Stimulated activated CD8-positive, alpha-beta memory T cell treated with anti-CD3 and anti-CD28 coated beads, Interleukin-7, amount 100 ng/mL, for 1 hour (primary cell): ENCODE data around the gene GTPBP2.
"Not testable (repeated sequence)": the region's sequence is repeated elsewhere in the genome, so short reads cannot be mapped to it uniquely, and the experiment has no call there.

Experiments
- DNase-seq, 2 donors: peaks; one replicate each; pipeline ENCODE4 v3.0.0-alpha.2; 2020; ENCODE audit warnings: low read depth in 2 of 2

GTPBP2 gene

GRCh38 chr6:43662948-43663347 is 33.9 kb upstream of the GTPBP2 start:
- DNase-seq = not testable (repeated sequence)

DNA sequence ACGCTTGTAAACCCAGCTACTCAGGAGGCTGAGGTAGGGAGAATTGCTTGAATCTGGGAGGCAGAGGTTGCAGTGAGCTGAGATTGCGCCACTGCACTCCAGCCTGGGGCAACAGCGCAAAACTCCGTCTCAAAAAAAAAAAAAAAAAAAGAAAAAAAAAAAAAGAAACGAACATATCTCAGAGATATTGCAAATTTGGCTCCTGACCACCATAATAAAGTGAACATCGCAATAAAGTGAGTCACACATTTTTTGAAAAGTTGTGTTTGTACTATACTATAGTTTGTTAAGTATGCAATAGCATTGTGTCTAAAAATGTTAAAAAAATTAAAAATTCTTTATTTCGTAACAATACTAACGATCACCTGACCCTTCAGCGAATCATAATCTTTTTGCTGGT is 29.1 kb upstream of the GTPBP2 start:
- DNase-seq = no peak

DNA sequence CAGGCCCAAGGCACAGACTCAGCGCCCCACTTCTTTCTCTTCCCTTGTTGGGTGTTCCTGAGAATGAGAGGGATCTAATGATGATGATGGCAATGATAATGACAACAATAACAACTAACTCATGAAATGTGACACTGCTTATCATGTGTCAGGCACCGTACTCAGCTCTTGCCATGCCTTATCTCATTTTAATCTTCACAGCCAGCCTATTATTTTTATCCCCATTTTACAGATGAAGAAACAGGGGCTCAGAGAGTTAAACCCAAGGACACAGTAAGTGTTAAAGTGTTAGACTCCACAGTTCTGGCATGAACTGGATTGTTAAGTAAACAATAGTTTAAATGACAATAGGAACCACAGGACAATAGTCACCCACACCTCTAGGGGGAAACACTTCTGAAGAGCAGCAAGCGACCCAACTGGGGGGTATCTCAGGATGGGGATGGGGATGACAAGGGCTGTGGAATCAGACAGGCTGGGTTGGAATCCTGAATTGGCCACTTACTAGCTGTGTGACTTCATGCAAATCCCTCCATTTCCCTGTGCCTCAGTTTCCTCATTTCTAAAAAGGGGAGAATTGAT is 28.2 kb upstream of the GTPBP2 start:
- no peak for DNase-seq

DNA sequence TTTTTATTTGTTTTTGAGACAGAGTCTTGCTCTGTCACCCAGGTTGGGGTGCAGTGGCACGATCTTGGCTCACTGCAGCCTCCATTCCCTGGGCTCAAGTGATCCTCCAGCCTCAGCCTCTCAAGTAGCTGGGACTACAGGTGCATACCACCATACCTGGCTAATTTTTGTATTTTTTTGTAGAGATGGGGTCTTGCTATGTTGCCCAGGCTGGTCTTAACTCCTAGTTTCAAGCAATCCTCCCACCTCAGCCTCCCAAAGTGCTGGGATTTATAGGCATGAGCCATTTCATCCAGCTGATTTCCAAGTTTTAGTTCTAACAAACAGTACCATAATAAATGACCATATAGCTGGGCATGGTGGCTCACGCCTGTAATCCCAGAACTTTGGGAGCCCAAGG is 23.8 kb upstream of the GTPBP2 start:
- not testable (repeated sequence) for DNase-seq

DNA sequence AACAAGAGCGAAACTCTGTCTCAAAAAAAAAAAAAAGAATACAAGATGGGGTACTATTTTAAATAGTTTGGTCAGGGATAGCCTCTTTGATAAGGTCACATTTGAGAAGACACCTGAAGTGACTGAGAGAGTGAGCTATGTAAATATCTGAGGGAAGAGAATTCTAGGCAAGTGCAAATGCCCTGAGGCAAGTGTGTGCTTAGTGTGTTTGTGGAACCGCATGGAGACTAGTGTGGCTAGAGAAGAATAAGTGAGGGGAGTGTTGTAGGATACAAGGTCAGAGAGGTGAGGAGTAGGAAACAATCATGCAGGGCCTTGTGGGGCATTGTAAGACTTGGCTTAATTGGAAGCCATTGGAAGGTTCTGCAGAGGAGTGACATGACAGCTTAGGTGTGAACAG is 19.2 kb upstream of the GTPBP2 start:
- DNase-seq = no peak

DNA sequence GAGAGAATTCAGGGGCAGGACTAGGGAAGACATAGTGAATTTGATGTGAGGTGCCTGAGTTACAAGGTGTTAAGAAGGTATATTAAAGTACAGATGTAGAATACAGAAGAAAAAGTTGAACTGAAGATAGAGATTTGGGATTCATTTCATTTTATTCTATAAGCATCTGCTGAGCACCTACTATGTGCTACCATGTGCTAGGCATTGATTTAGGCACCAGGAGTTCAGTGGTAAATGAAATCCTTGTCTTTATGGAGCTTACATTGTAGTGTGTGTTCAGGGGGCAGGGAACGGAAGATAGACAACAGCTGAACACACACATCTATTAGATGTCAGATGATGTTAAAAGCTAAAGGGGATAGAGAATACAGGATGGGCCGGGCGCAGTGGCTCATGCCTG is 18.5 kb upstream of the GTPBP2 start:
- DNase-seq = no peak

GRCh38 chr6:43645613-43645964 is 16.5 kb upstream of the GTPBP2 start:
- DNase-seq = no peak

GRCh38 chr6:43644940-43645612 is 16.0 kb upstream of the GTPBP2 start, which contains the start of gene RSPH9:
RSPH9 (plus strand) TSS chr6:43645036; CDS start chr6:43645099, 63 bp downstream.
- DNase-seq = peak in 1 of 2 donors; percentile 43

DNA sequence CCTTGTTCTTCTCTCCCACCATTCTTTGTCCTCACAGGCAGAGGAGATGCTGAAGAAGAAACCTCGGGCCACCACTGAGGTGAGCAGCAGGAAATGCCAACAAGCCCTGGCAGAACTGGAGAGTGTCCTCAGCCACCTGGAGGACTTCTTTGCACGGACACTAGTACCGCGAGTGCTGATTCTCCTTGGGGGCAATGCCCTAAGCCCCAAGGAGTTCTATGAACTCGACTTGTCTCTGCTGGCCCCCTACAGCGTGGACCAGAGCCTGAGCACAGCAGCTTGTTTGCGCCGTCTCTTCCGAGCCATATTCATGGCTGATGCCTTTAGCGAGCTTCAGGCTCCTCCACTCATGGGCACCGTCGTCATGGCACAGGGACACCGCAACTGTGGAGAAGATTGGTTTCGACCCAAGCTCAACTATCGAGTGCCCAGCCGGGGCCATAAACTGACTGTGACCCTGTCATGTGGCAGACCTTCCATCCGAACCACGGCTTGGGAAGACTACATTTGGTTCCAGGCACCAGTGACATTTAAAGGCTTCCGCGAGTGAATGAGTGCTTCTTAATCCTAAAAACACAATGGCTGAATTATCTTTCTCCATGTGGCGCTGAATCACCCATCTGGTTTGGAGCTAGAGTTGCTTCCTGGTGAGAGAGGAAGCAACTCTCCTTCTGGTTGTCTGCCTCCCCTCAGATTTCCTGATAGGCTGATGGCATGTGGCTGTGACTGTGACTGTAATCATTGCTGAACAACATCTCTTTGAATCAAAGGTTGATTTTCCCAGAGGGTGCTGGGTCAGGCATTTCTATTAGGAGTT is 11.1 kb upstream of the GTPBP2 start:
- DNase-seq = no peak

DNA sequence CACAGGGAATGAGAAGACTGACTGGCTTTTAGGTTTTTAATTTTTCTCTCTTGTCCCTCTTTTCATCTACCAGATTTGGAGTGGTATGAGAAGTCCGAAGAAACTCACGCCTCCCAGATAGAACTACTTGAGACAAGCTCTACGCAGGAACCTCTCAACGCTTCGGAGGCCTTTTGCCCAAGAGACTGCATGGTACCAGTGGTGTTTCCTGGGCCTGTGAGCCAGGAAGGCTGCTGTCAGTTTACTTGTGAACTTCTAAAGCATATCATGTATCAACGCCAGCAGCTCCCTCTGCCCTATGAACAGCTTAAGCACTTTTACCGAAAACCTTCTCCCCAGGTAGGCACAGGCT is 7.2 kb upstream of the GTPBP2 start:
- DNase-seq = no peak

GRCh38 chr6:43635387-43636307 is 6.6 kb upstream of the GTPBP2 start, which contains the start of gene MAD2L1BP:
MAD2L1BP (plus strand) TSS chr6:43635840; CDS start chr6:43635876, 36 bp downstream.
- peak; percentile 74 to 77 for DNase-seq

GRCh38 chr6:43634702-43635303 is 5.7 kb upstream of the GTPBP2 start:
- DNase-seq = no peak

DNA sequence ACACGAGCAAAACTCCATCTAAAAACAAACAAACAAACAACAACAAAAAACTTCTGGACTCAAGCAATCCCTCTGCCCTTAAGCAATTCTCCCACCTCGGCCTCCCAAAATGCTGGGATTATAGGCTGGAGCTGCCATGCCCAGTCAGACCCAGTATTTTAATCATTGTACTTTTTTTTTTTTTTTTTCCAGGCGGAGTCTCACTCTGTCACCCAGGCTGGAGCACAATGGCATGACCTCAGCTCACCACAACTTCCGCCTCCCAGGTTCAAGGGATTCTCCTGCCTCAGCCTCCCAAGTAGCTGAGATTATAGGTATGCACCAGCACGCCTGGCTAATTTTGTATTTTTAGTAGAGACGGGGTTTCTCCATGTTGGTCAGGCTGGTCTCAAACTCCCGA is 3.9 kb upstream of the GTPBP2 start:
- DNase-seq = not testable (repeated sequence)

DNA sequence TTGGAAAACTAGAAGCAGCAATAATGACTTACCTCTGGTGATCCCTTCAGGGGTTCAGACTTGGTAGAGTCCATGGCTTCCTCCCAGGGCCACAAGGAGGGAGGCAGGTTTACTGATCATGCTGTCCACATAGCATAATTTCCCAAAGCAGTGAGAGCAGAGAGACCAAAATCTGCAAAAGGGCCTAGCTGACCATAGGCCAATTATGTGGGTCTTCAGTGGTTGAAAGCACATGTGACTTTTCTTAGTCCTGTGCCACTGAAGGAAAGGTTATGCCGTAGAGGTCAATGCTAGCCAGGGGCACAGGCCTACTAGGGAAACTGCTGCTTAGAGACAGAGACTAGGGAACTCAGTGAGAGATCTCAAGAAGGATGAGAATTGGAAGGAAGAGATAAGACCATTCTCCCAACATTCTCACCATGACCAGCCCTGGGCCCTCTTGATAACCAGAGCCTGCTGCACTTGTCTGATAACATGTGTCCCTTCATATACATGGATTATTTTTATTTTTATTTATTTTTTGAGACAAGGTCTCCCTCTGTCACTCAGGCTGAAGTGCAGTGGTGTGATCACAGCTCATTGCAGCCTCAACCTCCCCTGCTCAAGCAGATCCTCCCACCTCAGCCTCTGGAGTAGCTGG is 2.0 kb upstream of the GTPBP2 start:
- DNase-seq = no peak

DNA sequence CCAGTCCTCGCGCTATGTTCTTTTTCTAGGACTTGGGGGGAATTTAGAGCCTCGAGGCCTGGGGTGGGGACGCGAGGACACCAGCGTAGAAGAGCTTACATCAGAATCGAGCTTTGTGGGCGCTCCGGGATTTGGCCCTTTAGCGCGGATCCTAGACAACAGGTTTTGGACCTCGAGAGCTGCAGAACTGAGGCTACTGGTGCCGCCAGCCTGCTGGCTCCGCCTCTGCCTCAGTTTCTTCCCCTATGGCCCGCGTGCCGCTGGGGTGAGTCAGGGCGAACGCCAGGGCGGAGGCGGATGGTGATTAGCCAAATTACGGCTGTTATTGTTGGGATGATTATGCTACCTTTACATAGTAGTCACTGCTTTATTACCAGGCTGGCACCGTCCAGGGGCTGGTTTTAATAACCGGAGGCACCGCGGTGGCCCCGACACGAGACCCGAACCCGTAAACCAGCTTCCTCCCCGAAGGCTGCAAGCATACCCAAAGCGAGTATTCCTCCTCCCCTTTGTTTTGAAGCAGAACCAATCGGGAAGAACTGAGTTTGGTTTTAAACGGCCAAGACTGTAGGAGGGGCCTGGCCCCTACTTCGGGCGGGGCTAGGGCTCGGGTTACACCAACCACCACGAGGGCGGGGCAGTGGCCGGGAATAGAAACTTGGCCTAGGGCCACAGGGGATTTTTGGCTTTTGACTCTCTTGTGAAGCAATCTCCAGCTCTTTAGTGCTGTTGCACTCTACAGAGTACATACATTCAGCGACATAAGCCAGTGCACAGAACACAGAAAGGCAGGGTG is 639 bp upstream of the GTPBP2 start:
- peak; percentile 72 to 77 for DNase-seq

DNA sequence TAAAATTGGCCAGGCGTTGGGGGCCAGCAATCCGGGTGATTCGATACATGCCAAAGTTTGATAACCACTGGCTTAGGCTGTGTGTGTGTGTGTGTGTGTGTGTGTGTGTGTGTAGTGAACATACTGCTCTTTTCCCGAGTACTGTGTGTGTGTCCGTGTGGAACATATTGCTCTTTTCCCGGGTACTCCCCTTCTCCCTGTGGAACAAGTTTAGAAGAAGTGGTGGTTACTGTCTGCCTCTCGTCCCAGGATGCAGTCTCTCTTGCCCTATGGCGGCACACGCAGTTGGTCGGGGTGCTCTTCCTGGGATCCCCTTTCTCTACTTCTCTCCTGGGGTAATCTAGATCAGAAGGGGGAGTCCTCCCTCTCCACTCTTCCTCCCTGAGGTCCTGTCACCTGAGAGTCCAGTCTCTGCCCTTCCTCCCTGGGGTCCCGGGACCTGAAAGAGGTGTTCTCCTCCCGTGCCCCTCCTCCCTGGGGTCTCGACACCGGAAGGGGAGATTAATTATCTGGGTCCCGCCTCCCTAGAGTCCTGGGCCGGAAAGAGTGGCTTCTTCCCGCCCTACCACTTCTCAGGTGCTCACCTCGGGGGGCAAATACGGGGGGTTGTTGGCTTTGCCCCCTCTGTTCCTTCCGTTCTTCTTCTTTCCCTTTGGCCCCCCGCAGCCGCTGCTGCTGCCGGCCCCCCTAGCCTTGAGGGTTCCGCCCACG is 516 bp downstream of the GTPBP2 start:
- peak; percentile 14 to 15 for DNase-seq

DNA sequence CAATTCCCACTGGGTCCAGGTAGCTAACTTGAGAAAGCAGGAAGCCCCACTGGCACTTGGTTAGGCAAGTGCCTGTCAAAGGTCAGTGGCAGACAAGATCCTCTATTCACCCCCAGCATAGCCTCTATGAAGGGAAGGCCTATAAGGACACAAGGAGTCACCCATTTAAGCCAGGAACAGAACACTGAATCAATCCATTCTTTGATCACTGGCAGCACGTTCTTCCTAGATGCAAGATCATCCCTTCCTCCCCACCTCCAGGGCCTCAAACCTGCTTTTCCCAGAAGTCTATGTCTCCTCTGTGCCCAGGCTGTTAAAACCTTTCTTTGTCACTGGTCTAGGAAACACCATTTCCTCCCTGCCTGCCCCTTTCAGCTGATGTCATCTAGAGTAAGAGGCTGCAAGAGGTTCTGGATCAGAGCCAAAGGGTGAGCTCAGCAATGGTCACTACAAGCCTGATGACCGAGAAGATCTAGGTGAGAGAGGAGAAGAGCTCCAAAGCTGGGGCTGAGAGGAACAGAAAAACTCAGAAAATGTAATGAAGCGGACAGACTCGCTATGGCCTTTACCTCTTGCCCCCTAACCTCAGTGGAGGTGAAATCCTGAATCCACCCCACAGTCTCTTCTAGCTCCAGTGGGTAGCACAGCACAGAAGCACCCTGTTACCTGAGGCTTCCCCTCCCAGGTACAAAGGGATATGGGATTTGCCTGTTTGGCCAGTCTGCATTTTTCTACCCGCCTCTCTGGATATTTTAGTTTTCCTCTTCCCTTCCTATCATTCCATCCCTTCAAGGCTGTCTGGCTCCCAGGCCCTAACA is 1.8 kb downstream of the GTPBP2 start:
- no peak for DNase-seq

GRCh38 chr6:43625393-43625992 is 3.6 kb downstream of the GTPBP2 start:
- no peak for DNase-seq
